ENCODE measurements around the gene TMEM198. TPM values are rescaled to one million over a fixed set of nuclear protein-coding genes. Genes with fewer than 3 reads are reported as not detected.

TMEM198 gene
- total RNA-seq, 4 donors from 2014 or later = 1.9 to 6.2 (median 2.9) TPM

- DNase-seq (ENCODE audit: low spot score) = no peak
- TF ChIP-seq CTCF (IDR thresholded peaks at IDR 0.05) = no peak
Measured at GRCh38 chr2:219533930-219534661, 9.7 kb upstream of the TMEM198 start.

GRCh38 chr2:219536425-219536824, 7.4 kb upstream of the TMEM198 start:
- no peak for TF ChIP-seq CTCF (IDR thresholded peaks at IDR 0.05)
- ATAC-seq (ENCODE audit: low FRiP score) (no peak), DNase-seq (ENCODE audit: low spot score) (no peak)

More at GRCh38 chr2:219533930-219534661, 9.7 kb upstream of the TMEM198 start:
- no peak for ATAC-seq (ENCODE audit: low FRiP score)

- no peak for TF ChIP-seq CTCF (IDR thresholded peaks at IDR 0.05)
- no peak for DNase-seq (ENCODE audit: low spot score)
- ATAC-seq (ENCODE audit: low FRiP score) = no peak
Measured at GRCh38 chr2:219536967-219537366, 6.9 kb upstream of the TMEM198 start.

GRCh38 chr2:219537657-219538488, 6.0 kb upstream of the TMEM198 start:
- DNase-seq (ENCODE audit: low spot score) (no peak), ATAC-seq (ENCODE audit: low FRiP score) (no peak)
- TF ChIP-seq CTCF (IDR thresholded peaks at IDR 0.05) = no peak

GRCh38 chr2:219538504-219538951, 5.3 kb upstream of the TMEM198 start:
- DNase-seq (ENCODE audit: low spot score) (no peak), ATAC-seq (ENCODE audit: low FRiP score) (no peak)
- no peak for TF ChIP-seq CTCF (IDR thresholded peaks at IDR 0.05)

- DNase-seq (ENCODE audit: low spot score) (no peak), ATAC-seq (ENCODE audit: low FRiP score) (no peak)
- no peak for TF ChIP-seq CTCF (IDR thresholded peaks at IDR 0.05)
Measured at GRCh38 chr2:219538956-219539788, 4.7 kb upstream of the TMEM198 start.
